GM13976 (cell line): ENCODE data around the gene PDIA5.

Experiments used
- DNase-seq: peaks from one replicate; pipeline ENCODE4 v3.0.0; 2012; ENCODE audit warnings: low spot score
- in situ Hi-C: fragments of 300-500 bp; cut with MboI; formaldehyde crosslinking; loops from one replicate; pipeline ENCODE4 v1.12.0; 2022; ENCODE audit warnings: low sequenced_read_pairs, mixed read lengths, inconsistent platforms; ENCODE audit not compliant: unreplicated experiment
- TF ChIP-seq, protein P1 (sequence below): IDR thresholded peaks from 2 replicates; pipeline ENCODE4 v1.5.1; 2012; ENCODE audit warnings: borderline replicate concordance, mild to moderate bottlenecking; ENCODE audit not compliant: insufficient read depth; ENCODE audit errors: extremely low read depth, missing control alignments, control extremely low read depth

PDIA5 gene

DNA sequence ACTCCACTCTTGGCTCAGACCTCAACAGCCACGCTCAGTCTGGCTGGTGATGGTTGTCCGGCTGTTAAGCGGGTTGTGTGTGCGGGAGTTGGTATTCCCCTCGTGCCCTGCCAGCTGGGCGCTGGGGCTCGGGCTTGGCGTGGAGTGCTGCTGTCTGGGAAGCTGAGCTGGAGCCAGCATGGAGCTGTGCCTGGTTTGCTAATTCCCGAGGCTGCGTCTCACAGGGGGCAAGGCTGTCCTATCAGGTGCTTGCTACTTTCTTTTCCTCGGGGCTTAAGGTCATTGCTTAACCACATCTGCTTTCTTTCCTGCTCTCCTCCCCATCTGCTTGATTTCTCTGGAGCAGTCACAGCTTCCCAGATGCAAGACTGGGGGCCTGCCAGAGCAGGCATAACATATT is 29.9 kb downstream of the PDIA5 start:
- in situ Hi-C loops = no loop called here
- TF ChIP-seq, protein P1, sequence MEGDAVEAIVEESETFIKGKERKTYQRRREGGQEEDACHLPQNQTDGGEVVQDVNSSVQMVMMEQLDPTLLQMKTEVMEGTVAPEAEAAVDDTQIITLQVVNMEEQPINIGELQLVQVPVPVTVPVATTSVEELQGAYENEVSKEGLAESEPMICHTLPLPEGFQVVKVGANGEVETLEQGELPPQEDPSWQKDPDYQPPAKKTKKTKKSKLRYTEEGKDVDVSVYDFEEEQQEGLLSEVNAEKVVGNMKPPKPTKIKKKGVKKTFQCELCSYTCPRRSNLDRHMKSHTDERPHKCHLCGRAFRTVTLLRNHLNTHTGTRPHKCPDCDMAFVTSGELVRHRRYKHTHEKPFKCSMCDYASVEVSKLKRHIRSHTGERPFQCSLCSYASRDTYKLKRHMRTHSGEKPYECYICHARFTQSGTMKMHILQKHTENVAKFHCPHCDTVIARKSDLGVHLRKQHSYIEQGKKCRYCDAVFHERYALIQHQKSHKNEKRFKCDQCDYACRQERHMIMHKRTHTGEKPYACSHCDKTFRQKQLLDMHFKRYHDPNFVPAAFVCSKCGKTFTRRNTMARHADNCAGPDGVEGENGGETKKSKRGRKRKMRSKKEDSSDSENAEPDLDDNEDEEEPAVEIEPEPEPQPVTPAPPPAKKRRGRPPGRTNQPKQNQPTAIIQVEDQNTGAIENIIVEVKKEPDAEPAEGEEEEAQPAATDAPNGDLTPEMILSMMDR = no peak
- DNase-seq = no peak

DNA sequence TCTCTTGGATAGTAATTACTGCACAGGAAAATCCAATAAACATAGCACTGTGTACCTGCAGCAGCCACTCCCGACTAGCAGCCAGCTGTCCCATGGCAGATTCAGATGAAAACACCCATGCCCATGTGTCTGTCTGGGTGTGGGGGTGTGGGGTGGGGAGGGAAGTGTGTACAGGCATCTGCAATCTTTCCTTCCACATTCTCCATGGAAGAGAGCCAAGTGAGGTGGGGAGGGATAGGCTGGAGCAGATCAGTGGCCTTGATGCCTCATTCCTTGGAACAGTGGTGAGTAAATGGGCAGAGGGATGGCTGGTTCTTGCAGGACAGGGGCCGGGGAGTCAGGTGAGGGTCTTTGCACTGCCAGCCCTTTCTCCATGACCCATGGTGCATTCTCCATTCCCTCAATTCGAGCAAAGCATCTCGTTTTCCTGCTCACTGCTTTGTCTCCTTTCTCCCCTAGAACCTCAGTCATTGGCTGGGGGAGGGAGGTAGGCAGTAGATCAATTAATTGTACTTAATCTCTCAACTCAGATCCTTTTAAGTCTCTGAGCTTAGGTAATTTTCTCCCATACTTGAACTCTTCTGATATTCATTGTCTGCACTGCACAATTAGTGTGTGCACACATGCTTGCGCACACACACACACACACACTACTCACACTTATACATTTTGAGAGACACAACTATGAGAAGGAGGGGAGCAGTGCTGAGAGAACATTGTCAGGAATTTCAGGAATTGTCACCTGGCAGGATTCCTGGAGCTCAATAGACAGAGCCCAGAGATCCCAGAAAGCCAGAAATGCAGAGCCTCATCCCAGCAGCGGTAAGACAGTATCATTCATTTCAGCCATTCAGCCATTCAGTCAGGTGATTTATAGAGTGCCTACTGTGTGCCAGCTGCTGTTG is 31.9 kb downstream of the PDIA5 start:
- no peak for DNase-seq

DNA sequence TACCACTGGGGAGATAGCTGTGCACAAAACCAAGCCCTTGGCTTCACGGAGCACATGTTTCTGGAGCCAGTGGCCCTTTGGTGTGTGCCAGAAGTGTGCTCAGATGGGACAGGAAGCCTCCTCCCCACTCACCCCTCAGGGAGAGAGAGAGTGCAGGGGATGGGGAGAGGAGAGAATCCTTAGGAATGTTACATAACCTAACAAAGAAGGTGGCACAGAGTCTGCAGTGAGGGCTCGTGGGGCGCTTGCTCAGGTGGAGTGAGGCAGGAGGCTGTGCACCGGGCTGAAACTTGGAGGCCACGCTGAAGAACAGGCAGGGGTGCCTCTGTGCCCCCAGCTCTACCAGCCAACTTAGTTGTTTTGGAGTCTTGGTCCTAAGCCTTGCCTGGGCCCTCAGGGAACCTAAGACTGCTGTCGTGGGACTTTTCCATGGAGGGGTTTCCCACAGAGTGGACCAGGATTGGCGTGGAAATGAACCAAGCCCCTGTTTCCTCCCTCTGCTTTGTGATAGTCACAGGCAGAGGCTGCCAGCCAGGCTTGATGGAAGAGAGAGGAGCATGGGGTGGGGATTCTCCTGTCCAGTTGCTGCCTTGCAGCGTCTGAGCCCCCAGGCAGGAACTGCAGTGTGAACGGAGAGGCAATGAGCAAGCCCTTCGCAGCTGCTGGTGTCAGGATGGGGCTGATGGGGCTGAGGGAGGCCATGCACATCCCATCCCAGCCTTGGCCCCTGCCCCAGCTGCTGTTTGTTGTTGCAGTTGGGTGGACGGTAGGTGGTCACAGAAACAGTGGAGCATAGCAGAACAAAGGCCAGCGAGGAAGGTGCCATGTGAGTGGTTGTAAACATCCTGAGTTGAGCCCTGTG is 32.7 kb downstream of the PDIA5 start:
- in situ Hi-C loops = no loop called here
- TF ChIP-seq, protein P1 = no peak
- no peak for DNase-seq

More for the DNA sequence above, 31.9 kb downstream of the PDIA5 start:
- in situ Hi-C loops = no loop called here
- TF ChIP-seq, protein P1 = no peak

DNA sequence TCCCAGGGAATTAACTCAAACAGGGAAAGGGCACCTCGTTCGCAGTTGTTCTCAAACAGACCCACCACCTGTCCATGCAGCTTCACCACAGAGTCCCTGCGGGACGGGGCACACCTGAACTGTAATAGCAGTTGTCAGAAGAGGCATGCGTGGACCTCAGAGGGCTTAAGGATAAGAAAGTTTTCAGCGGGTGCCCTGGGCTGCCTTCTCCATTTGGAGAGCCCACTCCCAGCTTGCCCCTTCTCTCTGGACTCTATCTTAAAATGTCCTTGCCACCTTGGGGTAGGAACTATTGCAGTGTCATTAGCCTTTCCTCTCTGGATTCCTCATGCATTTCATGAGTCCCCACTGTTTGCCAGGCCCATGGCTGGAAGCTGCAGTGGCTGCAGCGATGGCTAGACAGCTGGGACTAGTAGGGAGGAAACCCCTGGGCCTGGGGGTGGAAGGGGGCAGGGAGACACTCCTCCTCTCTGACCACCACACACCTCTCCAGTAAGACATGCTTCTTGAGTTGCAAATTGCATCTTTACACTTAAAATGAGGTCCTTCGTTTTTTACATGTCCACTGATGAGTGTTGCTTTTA is 33.5 kb downstream of the PDIA5 start:
- in situ Hi-C loops = no loop called here
- DNase-seq = no peak
- TF ChIP-seq, protein P1 = no peak

DNA sequence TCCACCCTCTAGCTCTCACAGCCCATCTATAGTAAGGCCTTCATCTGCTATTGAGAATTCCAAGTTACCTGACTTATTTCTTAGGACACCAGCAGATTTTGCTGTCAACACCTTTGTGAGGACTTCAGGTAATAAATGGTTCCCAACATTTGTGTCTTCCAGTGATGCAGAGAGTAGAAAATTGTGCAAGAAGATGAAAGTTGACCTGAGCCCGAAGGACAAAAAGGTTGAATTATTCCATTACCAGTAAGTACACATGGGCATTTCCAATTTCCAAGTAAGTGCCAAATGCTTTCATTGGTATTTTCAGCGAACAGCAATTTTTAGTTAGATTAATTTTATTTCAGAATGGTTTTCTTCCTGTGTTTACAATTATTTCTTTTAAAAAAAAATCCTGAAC is 35.4 kb downstream of the PDIA5 start:
- DNase-seq = no peak
- in situ Hi-C loops = no loop called here
- TF ChIP-seq, protein P1 = no peak

DNA sequence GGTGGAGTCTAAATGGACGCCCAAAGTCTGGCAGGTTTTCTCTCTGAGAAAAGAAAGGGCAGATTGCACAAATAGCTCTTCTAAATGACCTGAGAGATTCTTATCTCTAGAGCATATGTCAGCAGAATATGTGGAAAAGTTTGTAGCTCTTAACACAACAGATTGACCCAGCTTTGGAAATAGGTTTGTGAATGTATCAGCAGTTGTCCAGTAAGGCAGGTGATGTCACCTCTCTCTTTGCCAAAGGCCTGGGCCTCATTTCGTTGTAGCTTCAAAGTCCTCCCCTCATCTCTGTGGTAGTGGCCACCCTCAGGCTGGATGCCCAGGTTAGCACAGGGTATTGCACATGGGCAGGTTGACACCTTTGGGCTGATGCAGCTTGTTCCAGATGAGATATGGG is 36.0 kb downstream of the PDIA5 start:
- TF ChIP-seq, protein P1 = no peak
- in situ Hi-C loops = no loop called here
- no peak for DNase-seq
